WI38 (cell line): ENCODE results near the gene ZSCAN10.
A peak's percentile ranks its signal among the peaks of the same experiment; 100 is the strongest.
"Not testable (repeated sequence)": the region's sequence is repeated elsewhere in the genome, so short reads cannot be mapped to it uniquely, and the experiment has no call there.

Source experiments
- H3K4me3 ChIP-seq: 2 replicates; pipeline ENCODE4 v1.5.1; 2011; ENCODE audit warnings: low read depth, mild to moderate bottlenecking, control low read depth, low read length
- CTCF ChIP-seq: IDR thresholded peaks from 2 replicates; pipeline ENCODE4 v1.5.1; 2012; ENCODE audit warnings: low read depth, mild to moderate bottlenecking, control low read depth, low read length

ZSCAN10 gene

DNA sequence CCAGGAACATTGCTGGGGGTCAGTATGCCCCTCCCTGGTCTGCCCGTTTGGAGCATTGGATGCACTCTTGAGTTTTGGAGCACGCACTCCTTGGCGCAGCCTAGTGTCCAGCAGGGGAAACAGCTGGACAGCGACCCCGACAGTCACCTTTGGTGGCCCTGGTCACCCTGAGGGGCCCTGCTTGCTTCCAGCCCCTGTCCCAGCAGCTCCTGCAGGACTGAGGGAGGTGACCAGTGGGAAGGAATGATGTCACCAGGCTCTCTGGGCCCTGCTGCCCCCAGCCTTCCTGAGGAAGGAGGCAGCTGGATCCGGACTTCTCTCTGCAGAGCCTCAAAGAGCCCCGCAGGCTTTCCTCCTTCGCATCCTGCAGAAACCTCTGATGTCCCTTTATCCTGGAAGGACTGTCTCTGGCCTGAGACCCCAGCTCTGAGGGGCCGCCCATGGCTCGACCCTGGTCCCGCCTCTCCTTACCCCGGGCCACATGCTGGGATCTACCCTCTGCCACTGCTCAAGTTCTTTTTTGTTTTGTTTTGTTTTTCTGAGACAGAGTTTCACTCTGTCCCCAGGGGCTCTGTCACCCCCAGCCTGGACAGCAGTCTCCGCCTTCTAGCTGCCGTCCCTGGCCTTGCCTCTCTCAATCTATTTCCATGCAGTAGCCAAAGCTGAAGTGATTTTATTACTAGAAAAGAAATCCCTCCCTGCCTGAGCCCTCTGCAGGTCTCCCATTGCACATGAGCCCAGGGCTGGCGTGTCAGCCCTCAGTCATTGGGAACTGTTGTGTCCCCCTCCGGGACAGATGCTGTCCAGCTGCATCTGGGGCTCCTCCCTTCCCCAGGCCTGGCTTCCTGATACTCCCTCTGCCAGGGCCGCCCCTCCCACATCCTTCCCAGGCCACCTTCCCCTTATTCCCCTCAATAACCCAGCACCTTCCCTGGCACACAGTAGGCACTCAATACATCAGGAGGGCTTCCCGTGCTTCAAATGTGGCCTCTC lies 11.6 kb downstream of the ZSCAN10 start:
- peak; percentile 24; the same call in 1 of the 2 replicates for TF ChIP-seq CTCF
- no peak overlapping the region for H3K4me3 ChIP-seq

DNA sequence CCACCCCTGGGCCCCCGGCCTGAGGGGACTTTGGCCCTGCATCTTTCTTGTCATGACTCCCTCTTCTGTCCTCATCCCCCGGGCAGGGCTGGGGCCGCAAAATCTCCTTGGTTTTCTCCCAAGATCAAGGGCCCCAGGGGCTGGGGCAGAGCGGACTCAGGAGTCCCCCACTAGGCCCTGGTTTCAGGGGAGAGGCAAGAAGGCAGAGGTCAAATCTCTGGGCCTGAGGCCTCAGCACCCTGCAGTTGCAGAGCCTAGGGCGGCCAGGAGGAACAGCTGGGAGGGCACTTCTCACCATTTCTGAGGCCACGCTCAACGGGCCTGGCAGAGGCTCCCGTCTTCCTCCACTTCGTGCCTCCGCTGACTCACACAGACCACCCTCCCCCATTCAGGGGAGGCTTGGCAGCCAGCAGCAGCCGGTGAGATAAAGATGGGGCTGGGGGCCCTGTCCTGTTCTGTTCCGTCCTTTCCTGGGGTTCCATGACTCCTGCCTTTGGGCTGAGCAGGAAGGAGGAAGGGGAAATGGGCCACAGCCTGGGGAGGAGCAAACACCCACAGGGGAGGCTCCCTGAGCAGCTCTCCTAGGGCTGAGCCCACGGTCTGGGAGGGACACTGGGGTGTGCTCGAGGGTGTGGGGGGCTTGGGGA lies 12.4 kb downstream of the ZSCAN10 start:
- no peak overlapping the region for H3K4me3 ChIP-seq
- TF ChIP-seq CTCF: no peak

- H3K4me3 ChIP-seq: no peak overlapping the region
- no peak for TF ChIP-seq CTCF
These were observed 13.1 kb downstream of the ZSCAN10 start for GRCh38 chr16:3085868-3086595.

DNA sequence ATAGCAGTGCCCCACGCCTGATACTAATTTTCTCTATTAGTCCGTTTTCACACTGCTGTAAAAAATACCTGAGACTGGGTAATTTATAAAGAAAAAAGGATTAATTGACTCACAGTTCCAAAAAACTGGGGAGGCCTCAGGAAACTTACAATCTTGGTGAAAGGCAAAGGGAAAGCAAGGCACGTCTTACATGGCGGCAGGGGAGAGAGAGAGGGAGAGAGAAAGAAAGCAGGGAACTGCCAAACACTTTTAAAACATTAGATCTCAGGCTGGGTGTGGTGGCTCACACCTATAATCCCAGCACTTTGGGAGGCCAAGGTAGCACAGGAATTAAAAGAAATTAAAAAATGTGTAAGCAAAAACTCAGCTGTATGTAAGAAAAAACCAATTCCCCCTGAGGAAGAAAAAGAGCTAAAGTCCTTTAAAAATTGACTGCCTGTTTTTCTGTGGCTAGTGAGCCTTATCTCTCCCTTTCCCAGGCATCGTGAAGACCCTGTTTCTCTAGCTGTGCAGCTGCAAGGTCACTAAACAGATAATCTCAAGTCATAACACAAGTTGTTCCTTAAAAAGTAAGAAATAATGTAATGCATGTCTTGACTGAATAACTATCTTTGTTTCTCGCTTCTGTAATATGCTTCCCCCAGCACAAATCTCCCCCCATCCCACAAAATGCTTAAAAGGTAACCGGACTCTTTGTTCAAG lies 14.0 kb downstream of the ZSCAN10 start:
- TF ChIP-seq CTCF: no peak
- no peak overlapping the region for H3K4me3 ChIP-seq

- TF ChIP-seq CTCF: no peak
- H3K4me3 ChIP-seq: no peak overlapping the region
These were observed 14.6 kb downstream of the ZSCAN10 start for GRCh38 chr16:3084491-3084890.

DNA sequence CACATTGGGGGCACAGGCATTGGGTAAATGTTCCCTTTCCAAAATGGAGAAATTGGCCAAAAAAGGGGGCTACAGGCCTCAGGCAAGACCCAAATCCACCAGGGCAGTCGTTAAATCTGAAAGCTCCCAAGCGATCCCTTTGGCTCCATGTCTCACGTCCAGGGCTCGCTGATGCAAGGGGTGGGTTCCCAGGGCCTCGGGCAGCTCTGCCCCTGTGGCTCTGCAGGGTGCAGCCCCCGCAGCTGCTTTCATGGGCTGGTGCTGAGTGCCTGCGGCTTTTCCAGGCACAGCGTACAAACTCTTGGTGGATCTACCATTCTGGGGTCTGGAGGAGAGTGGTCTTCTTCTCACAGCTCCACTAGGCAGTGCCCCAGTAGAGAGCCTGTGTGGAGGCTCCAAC lies 15.7 kb downstream of the ZSCAN10 start:
- not testable (repeated sequence) for H3K4me3 ChIP-seq

- not testable (repeated sequence) for H3K4me3 ChIP-seq
These were observed 17.1 kb downstream of the ZSCAN10 start for GRCh38 chr16:3081957-3082356.
